HCT116 (cell line): ENCODE measurements around the gene DNAJA4. TPM values are rescaled to one million over a fixed set of nuclear protein-coding genes. Genes with fewer than 3 reads are reported as not detected.

Source experiments
- ATAC-seq: fragments of 200-7000 bp; cut with Tn5 transposase; 2 replicates; pipeline ENCODE4 v1.9.1; 2020; ENCODE audit warnings: mild to moderate bottlenecking, moderate library complexity
- BruUV-seq: library from RNA; stranded (reverse); fragments of 400-500 nt; replicated peaks from 2 replicates; lab custom pipeline; 2021; lab: Mats Ljungman, UMichigan
- CTCF ChIA-PET: fragments of 300-600 bp; sonication (Branson Sonifier 250); formaldehyde crosslinking; loops from one replicate; lab custom pipeline; 2021; ENCODE audit warnings: antibody characterized with exemption; lab: Charles Lee
- POLR2A ChIA-PET: fragments of 300-600, 350-600 bp; sonication (Branson Sonifier 250); formaldehyde crosslinking; loops from one replicate; lab custom pipeline; 2021; ENCODE audit warnings: antibody characterized with exemption; lab: Charles Lee
- RAD21 ChIA-PET, 2 experiments: fragments of 300-600 bp; sonication (Branson Sonifier 250); formaldehyde crosslinking; loops; one replicate each; lab custom pipeline; 2023; ENCODE audit warnings: low total read pairs in 2 of 2; ENCODE audit not compliant: uncharacterized antibody in 2 of 2, unreplicated experiment in 2 of 2, low non-redundant PET in 1 of 2; lab: Charles Lee
- DNase-seq: peaks from one replicate; pipeline ENCODE4 v3.0.0-alpha.2; 2010; ENCODE audit warnings: low read depth, low spot score
- H2AFZ ChIP-seq: fragments of 200-600 bp; shearing (Covaris generic), sonication (generic); 2 replicates; pipeline ENCODE4 v1.6.1; 2017; ENCODE audit warnings: low read depth, mixed run types, mixed read lengths, antibody characterized with exemption, low read length; ENCODE audit not compliant: poor library complexity, severe bottlenecking
- H3K27ac ChIP-seq: 2 replicates; pipeline ENCODE4 v1.5.1; 2012; ENCODE audit warnings: low read depth, low read length
- H3K27me3 ChIP-seq: fragments of 200-600 bp; sonication (generic); 2 replicates; pipeline ENCODE4 v1.6.1; 2016; ENCODE audit warnings: mixed run types, low read length, mixed read lengths; ENCODE audit not compliant: insufficient read depth
- H3K36me3 ChIP-seq, 2 experiments: fragments of 200-500 bp in 1 of 2; fragments of 200-600 bp in 1 of 2; sonication (Bioruptor generic) in 1 of 2; sonication (generic) in 1 of 2; 2 replicates each; pipeline versions ENCODE4 v1.5.1 to v1.6.1; 2014 to 2016; ENCODE audit warnings: low read length in 2 of 2, inconsistent platforms in 1 of 2, mixed read lengths in 1 of 2, mixed run types in 1 of 2; ENCODE audit not compliant: insufficient read depth in 2 of 2, control insufficient read depth in 1 of 2
- H3K4me1 ChIP-seq, 2 experiments: fragments of 200-600 bp in 1 of 2; sonication (generic) in 1 of 2; 2 replicates each; pipeline versions ENCODE4 v1.5.1 to v1.6.1; 2012 to 2017; ENCODE audit warnings: low read length in 2 of 2, inconsistent platforms in 1 of 2, mild to moderate bottlenecking in 1 of 2, mixed read lengths in 1 of 2, mixed run types in 1 of 2, moderate library complexity in 1 of 2; ENCODE audit not compliant: insufficient read depth in 2 of 2, control insufficient read depth in 1 of 2
- H3K4me2 ChIP-seq: fragments of 200-600 bp; sonication (generic); 2 replicates; pipeline ENCODE4 v1.6.1; 2017; ENCODE audit warnings: mixed run types, low read length, mixed read lengths
- H3K4me3 ChIP-seq, 2 experiments: fragments of 200-600 bp in 1 of 2; sonication (generic) in 1 of 2; replicated peaks in 1 of 2; 2 replicates each; pipeline ENCODE4 v1.5.1; 2011 to 2016; ENCODE audit warnings: low read length in 2 of 2, control low read depth in 1 of 2, low read depth in 1 of 2, mild to moderate bottlenecking in 1 of 2, mixed read lengths in 1 of 2, mixed run types in 1 of 2
- H3K79me2 ChIP-seq: fragments of 200-600 bp; sonication (generic); 2 replicates; pipeline ENCODE4 v1.6.1; 2017; ENCODE audit warnings: mild to moderate bottlenecking, mixed run types, low read length, moderate library complexity, mixed read lengths; ENCODE audit not compliant: insufficient read depth
- H3K9ac ChIP-seq: fragments of 200-600 bp; sonication (generic); 2 replicates; pipeline ENCODE4 v1.6.1; 2016; ENCODE audit warnings: low read length, mixed read lengths
- H3K9me2 ChIP-seq: fragments of 200-600 bp; sonication (generic), shearing (Covaris generic); 2 replicates; pipeline ENCODE4 v1.6.1; 2017; ENCODE audit warnings: mixed run types, mild to moderate bottlenecking, moderate library complexity; ENCODE audit not compliant: insufficient read depth
- H3K9me3 ChIP-seq, 2 experiments: fragments of 200-500 bp in 1 of 2; fragments of 200-600 bp in 1 of 2; sonication (Bioruptor generic) in 1 of 2; sonication (generic) in 1 of 2; 2 replicates each; pipeline ENCODE4 v1.6.1; 2014 to 2017; ENCODE audit warnings: low read length in 2 of 2, mixed read lengths in 2 of 2, inconsistent platforms in 1 of 2, low read depth in 1 of 2, mild to moderate bottlenecking in 1 of 2, mixed run types in 1 of 2, moderate library complexity in 1 of 2; ENCODE audit not compliant: control insufficient read depth in 1 of 2, insufficient read depth in 1 of 2
- H4K20me1 ChIP-seq: fragments of 200-600 bp; sonication (generic), shearing (Covaris generic); 2 replicates; pipeline ENCODE4 v1.6.1; 2017; ENCODE audit warnings: mixed run types, mild to moderate bottlenecking, moderate library complexity; ENCODE audit not compliant: insufficient read depth
- CBX3 ChIP-seq: IDR thresholded peaks from 2 replicates; pipeline ENCODE4 v1.6.1; 2012; ENCODE audit warnings: low read depth
- ELF1 ChIP-seq: IDR thresholded peaks from 2 replicates; pipeline ENCODE4 v1.6.1; 2012; ENCODE audit warnings: low read depth, borderline replicate concordance
- POLR2A ChIP-seq: IDR thresholded peaks from 2 replicates; pipeline ENCODE4 v1.7.0; 2011; ENCODE audit warnings: borderline replicate concordance; ENCODE audit not compliant: insufficient read depth, insufficient read length; ENCODE audit errors: extremely low read depth
- RAD21 ChIP-seq: IDR thresholded peaks from 2 replicates; pipeline ENCODE4 v1.6.1; 2012; ENCODE audit warnings: low read depth, mild to moderate bottlenecking
- SIN3A ChIP-seq: IDR thresholded peaks from 2 replicates; pipeline ENCODE4 v1.6.1; 2012; ENCODE audit warnings: low read depth
- TCF7L2 ChIP-seq: IDR thresholded peaks from 2 replicates; pipeline ENCODE4 v1.7.0; 2011; ENCODE audit warnings: borderline replicate concordance, inconsistent platforms; ENCODE audit not compliant: insufficient read depth, insufficient read length; ENCODE audit errors: extremely low read depth
- ZNF274 ChIP-seq: fragments of 200-500 bp; sonication (Bioruptor generic); IDR thresholded peaks from 2 replicates; pipeline ENCODE4 v1.6.1; 2014; ENCODE audit warnings: mild to moderate bottlenecking, low read depth, low read length, inconsistent platforms
- intact Hi-C: fragments of 100-400 bp; cut with micrococcal nuclease; formaldehyde crosslinking; loops from 2 replicates; pipeline ENCODE4 v1.10.0; 2022
- total RNA-seq: library from RNA; stranded (reverse); gene quantifications from one replicate; pipeline ENCODE4 v1.2.1, GENCODE V29; 2021; ENCODE audit not compliant: unreplicated experiment
- TF ChIP-seq, protein P1 (sequence below): IDR thresholded peaks from 2 replicates; pipeline ENCODE4 v1.6.1; 2012
- TF ChIP-seq, protein P2 (sequence below): IDR thresholded peaks from 2 replicates; pipeline ENCODE4 v1.6.1; 2012; ENCODE audit warnings: low read depth

Gene DNAJA4
- total RNA-seq, 1 experiment from 2014 or later, result 66.6 TPM

DNA sequence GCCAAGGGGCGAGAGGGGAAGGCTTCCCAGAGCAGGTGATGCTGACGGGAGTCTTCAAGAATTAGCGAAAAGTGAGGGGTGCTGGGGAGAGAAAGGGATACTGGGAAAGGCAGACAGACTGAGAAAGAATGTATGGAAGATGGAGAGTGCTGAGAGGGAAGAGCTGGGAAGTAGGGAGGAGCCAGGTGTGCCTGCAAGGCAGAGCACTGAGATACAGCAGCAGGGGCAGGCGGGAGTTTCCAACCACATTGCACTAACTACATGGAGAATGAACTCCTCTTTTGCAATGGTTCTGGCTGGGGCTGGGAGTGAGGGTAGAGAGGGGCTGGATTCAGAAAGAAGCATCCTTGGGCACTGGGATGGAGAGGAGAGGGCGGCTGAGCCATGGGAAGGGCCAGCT is 59.8 kb downstream of the DNAJA4 start:
- TF ChIP-seq POLR2A, result no peak
- TF ChIP-seq, protein P1, sequence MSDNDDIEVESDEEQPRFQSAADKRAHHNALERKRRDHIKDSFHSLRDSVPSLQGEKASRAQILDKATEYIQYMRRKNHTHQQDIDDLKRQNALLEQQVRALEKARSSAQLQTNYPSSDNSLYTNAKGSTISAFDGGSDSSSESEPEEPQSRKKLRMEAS, result no peak
- no peak for TF ChIP-seq CBX3
- TF ChIP-seq, protein P2, sequence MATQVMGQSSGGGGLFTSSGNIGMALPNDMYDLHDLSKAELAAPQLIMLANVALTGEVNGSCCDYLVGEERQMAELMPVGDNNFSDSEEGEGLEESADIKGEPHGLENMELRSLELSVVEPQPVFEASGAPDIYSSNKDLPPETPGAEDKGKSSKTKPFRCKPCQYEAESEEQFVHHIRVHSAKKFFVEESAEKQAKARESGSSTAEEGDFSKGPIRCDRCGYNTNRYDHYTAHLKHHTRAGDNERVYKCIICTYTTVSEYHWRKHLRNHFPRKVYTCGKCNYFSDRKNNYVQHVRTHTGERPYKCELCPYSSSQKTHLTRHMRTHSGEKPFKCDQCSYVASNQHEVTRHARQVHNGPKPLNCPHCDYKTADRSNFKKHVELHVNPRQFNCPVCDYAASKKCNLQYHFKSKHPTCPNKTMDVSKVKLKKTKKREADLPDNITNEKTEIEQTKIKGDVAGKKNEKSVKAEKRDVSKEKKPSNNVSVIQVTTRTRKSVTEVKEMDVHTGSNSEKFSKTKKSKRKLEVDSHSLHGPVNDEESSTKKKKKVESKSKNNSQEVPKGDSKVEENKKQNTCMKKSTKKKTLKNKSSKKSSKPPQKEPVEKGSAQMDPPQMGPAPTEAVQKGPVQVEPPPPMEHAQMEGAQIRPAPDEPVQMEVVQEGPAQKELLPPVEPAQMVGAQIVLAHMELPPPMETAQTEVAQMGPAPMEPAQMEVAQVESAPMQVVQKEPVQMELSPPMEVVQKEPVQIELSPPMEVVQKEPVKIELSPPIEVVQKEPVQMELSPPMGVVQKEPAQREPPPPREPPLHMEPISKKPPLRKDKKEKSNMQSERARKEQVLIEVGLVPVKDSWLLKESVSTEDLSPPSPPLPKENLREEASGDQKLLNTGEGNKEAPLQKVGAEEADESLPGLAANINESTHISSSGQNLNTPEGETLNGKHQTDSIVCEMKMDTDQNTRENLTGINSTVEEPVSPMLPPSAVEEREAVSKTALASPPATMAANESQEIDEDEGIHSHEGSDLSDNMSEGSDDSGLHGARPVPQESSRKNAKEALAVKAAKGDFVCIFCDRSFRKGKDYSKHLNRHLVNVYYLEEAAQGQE, result no peak
- TF ChIP-seq SIN3A, result no peak
- TF ChIP-seq ELF1, result no peak
- TF ChIP-seq TCF7L2, result no peak
- no peak for TF ChIP-seq ZNF274
- TF ChIP-seq RAD21, result no peak
- no peaks in the 10 kb centered on the region for H4K20me1 ChIP-seq
- ATAC-seq (no peak), DNase-seq (no peak)
- no peak overlapping the region for H3K4me2 ChIP-seq
- no peak overlapping the region for H3K27ac ChIP-seq
- no peaks in the 10 kb centered on the region for H3K9me3 ChIP-seq
- intact Hi-C loops, result no loop called here
- no peak overlapping the region for H2AFZ ChIP-seq
- ChIA-PET RAD21 (no interaction called here), CTCF (no interaction called here), POLR2A (no interaction called here)
- no peaks in the 10 kb centered on the region for H3K9me2 ChIP-seq
- no peaks in the 10 kb centered on the region for H3K79me2 ChIP-seq
- no peaks in the 10 kb centered on the region for H3K4me1 ChIP-seq
- H3K9ac ChIP-seq, result no peak overlapping the region
- no TSS peak for BruUV-seq
- H3K27me3 ChIP-seq, result no peaks in the 10 kb centered on the region
- H3K36me3 ChIP-seq, result no peaks in the 10 kb centered on the region
- no peak overlapping the region for H3K4me3 ChIP-seq
